HG02610 (cell line): ENCODE data around the gene SH3PXD2B.
"Not testable (repeated sequence)": the region's sequence is repeated elsewhere in the genome, so short reads cannot be mapped to it uniquely, and the experiment has no call there.

Experiments used
- ATAC-seq: cut with Tn5 transposase; IDR thresholded peaks from one replicate; pipeline ENCODE4 v1.9.1; 2021; ENCODE audit warnings: mild to moderate bottlenecking, moderate library complexity; ENCODE audit not compliant: unreplicated experiment

The SH3PXD2B gene

GRCh38 chr5:172345881-172346280 is 108.4 kb downstream of the SH3PXD2B start:
- ATAC-seq: no peak

GRCh38 chr5:172344855-172345409 is 109.4 kb downstream of the SH3PXD2B start:
- no peak for ATAC-seq

GRCh38 chr5:172343741-172344140 is 110.6 kb downstream of the SH3PXD2B start:
- ATAC-seq: no peak

GRCh38 chr5:172342918-172343317 is 111.4 kb downstream of the SH3PXD2B start:
- no peak for ATAC-seq

GRCh38 chr5:172339264-172340180 is 114.8 kb downstream of the SH3PXD2B start:
- no peak for ATAC-seq

- ATAC-seq: no peak
Measured at GRCh38 chr5:172336676-172337285, 117.5 kb downstream of the SH3PXD2B start.

GRCh38 chr5:172336264-172336663 is 118.1 kb downstream of the SH3PXD2B start:
- no peak for ATAC-seq

- ATAC-seq: no peak
Measured at GRCh38 chr5:172335721-172336120, 118.6 kb downstream of the SH3PXD2B start.

- no peak for ATAC-seq
Measured at GRCh38 chr5:172334641-172335040, 119.7 kb downstream of the SH3PXD2B start.

GRCh38 chr5:172334196-172334595 is 120.1 kb downstream of the SH3PXD2B start:
- ATAC-seq: no peak

- not testable (repeated sequence) for ATAC-seq
Measured at GRCh38 chr5:172326901-172327300, 127.4 kb downstream of the SH3PXD2B start.

- ATAC-seq: no peak
Measured at GRCh38 chr5:172325452-172325851, 128.9 kb downstream of the SH3PXD2B start.

GRCh38 chr5:172322028-172322965 is 132.0 kb downstream of the SH3PXD2B start:
- ATAC-seq: peak; percentile 74

- ATAC-seq: no peak
Measured at GRCh38 chr5:172321593-172321992, 132.7 kb downstream of the SH3PXD2B start.

GRCh38 chr5:172319708-172320441 is 134.4 kb downstream of the SH3PXD2B start:
- no peak for ATAC-seq

- ATAC-seq: peak; percentile 81
Measured at GRCh38 chr5:172315587-172316493, 138.5 kb downstream of the SH3PXD2B start.

- ATAC-seq: no peak
Measured at GRCh38 chr5:172313915-172314314, 140.4 kb downstream of the SH3PXD2B start.

- ATAC-seq: no peak
Measured at GRCh38 chr5:172312286-172312685, 142.0 kb downstream of the SH3PXD2B start.

GRCh38 chr5:172311605-172312004 is 142.7 kb downstream of the SH3PXD2B start:
- ATAC-seq: no peak
